Stomach (tissue), 4 donors: ENCODE results near the gene PAMR1.

Experiments used
- CTCF ChIP-seq, 7 experiments: fragments of 450-650 bp in 4 of 7; fragments of 200-600 bp in 3 of 7; sonication (generic) in 3 of 7; IDR thresholded peaks; one replicate each; pipeline ENCODE4 v1.5.1; 2016 to 2019; ENCODE audit warnings: antibody characterized with exemption in 7 of 7, control low read depth in 2 of 7, mild to moderate bottlenecking in 1 of 7
- POLR2A ChIP-seq, 4 donors: fragments of 450-650 bp; IDR thresholded peaks; one replicate each; pipeline ENCODE4 v1.6.1; 2016; ENCODE audit warnings: antibody characterized with exemption in 4 of 4, control low read depth in 2 of 4, mild to moderate bottlenecking in 1 of 4, moderate library complexity in 1 of 4
- POLR2AphosphoS5 ChIP-seq, 3 donors: sonication (generic); formaldehyde crosslinking; IDR thresholded peaks; one replicate each; pipeline ENCODE4 v1.6.1; 2016; ENCODE audit warnings: antibody characterized with exemption in 3 of 3

GRCh38 chr11:35418282-35419183 is 106.9 kb downstream of the PAMR1 start:
- TF ChIP-seq CTCF (IDR thresholded peaks at IDR 0.05): no peak
- no peak for TF ChIP-seq POLR2A (IDR thresholded peaks at IDR 0.05)
- no peak for TF ChIP-seq POLR2AphosphoS5 (IDR thresholded peaks at IDR 0.05)
